Fibroblast of lung (primary cell): ENCODE measurements around the gene DARS1. TPM values are rescaled to one million over a fixed set of nuclear protein-coding genes. Genes with fewer than 3 reads are reported as not detected.

Experiments
- DNase-seq, 2 donors: peaks; one replicate each; pipeline versions ENCODE4 v3.0.0 to v3.0.0-alpha.2; 2010; ENCODE audit warnings: low read depth in 2 of 2
- H2AFZ ChIP-seq: 2 replicates; pipeline ENCODE4 v1.5.1; 2012; ENCODE audit warnings: low read length, control low read depth, inconsistent platforms
- H3K27ac ChIP-seq: 2 replicates; pipeline ENCODE4 v1.5.1; 2011; ENCODE audit warnings: low read length, control low read depth; ENCODE audit not compliant: insufficient read depth
- H3K27me3 ChIP-seq: 2 replicates; pipeline ENCODE4 v1.5.1; 2011; ENCODE audit warnings: mild to moderate bottlenecking, low read length; ENCODE audit not compliant: control insufficient read depth, insufficient read depth
- H3K36me3 ChIP-seq: 2 replicates; pipeline ENCODE4 v1.5.1; 2011; ENCODE audit warnings: low read length; ENCODE audit not compliant: control insufficient read depth, insufficient read depth
- H3K4me1 ChIP-seq: 2 replicates; pipeline ENCODE4 v1.5.1; 2011; ENCODE audit warnings: low read length; ENCODE audit not compliant: control insufficient read depth, insufficient read depth; ENCODE audit errors: extremely low read depth
- H3K4me2 ChIP-seq: 2 replicates; pipeline ENCODE4 v1.5.1; 2011; ENCODE audit warnings: low read length, control low read depth; ENCODE audit not compliant: insufficient read depth; ENCODE audit errors: extremely low read depth
- H3K4me3 ChIP-seq, 4 experiments: fragments of 200-600 bp in 1 of 4; sonication (generic) in 1 of 4; replicated peaks in 1 of 4; 2 replicates each; pipeline ENCODE4 v1.5.1; 2011 to 2016; ENCODE audit warnings: low read length in 4 of 4, low read depth in 3 of 4, mild to moderate bottlenecking in 3 of 4, control low read depth in 2 of 4, inconsistent platforms in 1 of 4, mixed read lengths in 1 of 4; ENCODE audit not compliant: insufficient read depth in 1 of 4; ENCODE audit errors: control extremely low read depth in 1 of 4
- H3K79me2 ChIP-seq: 2 replicates; pipeline ENCODE4 v1.5.1; 2012; ENCODE audit warnings: mild to moderate bottlenecking, low read length, inconsistent platforms; ENCODE audit not compliant: control insufficient read depth, insufficient read depth
- H3K9ac ChIP-seq: 2 replicates; pipeline ENCODE4 v1.5.1; 2011; ENCODE audit warnings: mild to moderate bottlenecking, low read length, control low read depth; ENCODE audit not compliant: insufficient read depth
- H3K9me3 ChIP-seq: 2 replicates; pipeline ENCODE4 v1.5.1; 2012; ENCODE audit warnings: low read depth, low read length; ENCODE audit not compliant: control insufficient read depth, insufficient read depth
- H4K20me1 ChIP-seq: 2 replicates; pipeline ENCODE4 v1.5.1; 2011; ENCODE audit warnings: low read length; ENCODE audit not compliant: control insufficient read depth, insufficient read depth; ENCODE audit errors: extremely low read depth
- EZH2 ChIP-seq: IDR thresholded peaks from 2 replicates; pipeline ENCODE4 v1.5.1; 2012; ENCODE audit warnings: low read length, control low read depth, mild to moderate bottlenecking; ENCODE audit errors: missing control alignments
- polyA plus RNA-seq, 2 donors: library from polyadenylated mRNA; depleted of rRNA in 1 of 2; stranded (reverse) in 1 of 2; unstranded in 1 of 2; fragments of >200 nt; gene quantifications; 2 replicates each; pipeline ENCODE4 v1.2.1, GENCODE V29; 2011 to 2012; ENCODE audit warnings: missing spikeins in 1 of 2
- total RNA-seq: library from RNA; depleted of rRNA; stranded (reverse); fragments of >200 nt; gene quantifications from 2 replicates; pipeline ENCODE4 v1.2.1, GENCODE V29; 2014
- TF ChIP-seq, protein P1 (sequence below), 2 donors: IDR thresholded peaks in 1 of 2; conservative IDR thresholded peaks in 1 of 2; 1 replicate in 1 of 2; 2 replicates in 1 of 2; pipeline ENCODE4 v1.5.1; 2011 to 2012; ENCODE audit warnings: low read length in 2 of 2, control low read depth in 1 of 2, inconsistent platforms in 1 of 2, low read depth in 1 of 2, mild to moderate bottlenecking in 1 of 2

The DARS1 gene
- total and polyA plus RNA-seq, 2 donors (not counting 1 experiment from before 2014, with no cell fraction given), result 75.5 to 110 TPM

- Histone ChIP-seq H3K27me3 (no peaks in the 10 kb centered on the region), H3K4me2 (no peak overlapping the region), H2AFZ (no peak overlapping the region), H3K4me3 (no peak overlapping the region), H3K79me2 (no peaks in the 10 kb centered on the region), H4K20me1 (no peaks in the 10 kb centered on the region), H3K27ac (no peak overlapping the region), H3K4me1 (no peaks in the 10 kb centered on the region), H3K9ac (no peak overlapping the region), H3K9me3 (no peaks in the 10 kb centered on the region), H3K36me3 (no peaks in the 10 kb centered on the region)
- no peak for TF ChIP-seq EZH2
- TF ChIP-seq, protein P1, sequence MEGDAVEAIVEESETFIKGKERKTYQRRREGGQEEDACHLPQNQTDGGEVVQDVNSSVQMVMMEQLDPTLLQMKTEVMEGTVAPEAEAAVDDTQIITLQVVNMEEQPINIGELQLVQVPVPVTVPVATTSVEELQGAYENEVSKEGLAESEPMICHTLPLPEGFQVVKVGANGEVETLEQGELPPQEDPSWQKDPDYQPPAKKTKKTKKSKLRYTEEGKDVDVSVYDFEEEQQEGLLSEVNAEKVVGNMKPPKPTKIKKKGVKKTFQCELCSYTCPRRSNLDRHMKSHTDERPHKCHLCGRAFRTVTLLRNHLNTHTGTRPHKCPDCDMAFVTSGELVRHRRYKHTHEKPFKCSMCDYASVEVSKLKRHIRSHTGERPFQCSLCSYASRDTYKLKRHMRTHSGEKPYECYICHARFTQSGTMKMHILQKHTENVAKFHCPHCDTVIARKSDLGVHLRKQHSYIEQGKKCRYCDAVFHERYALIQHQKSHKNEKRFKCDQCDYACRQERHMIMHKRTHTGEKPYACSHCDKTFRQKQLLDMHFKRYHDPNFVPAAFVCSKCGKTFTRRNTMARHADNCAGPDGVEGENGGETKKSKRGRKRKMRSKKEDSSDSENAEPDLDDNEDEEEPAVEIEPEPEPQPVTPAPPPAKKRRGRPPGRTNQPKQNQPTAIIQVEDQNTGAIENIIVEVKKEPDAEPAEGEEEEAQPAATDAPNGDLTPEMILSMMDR (conservative IDR thresholded peaks at IDR 0.05 in 1 of 2, IDR thresholded peaks at IDR 0.05 in 1 of 2; ENCODE audit: low read depth in 1 of 2, low read length in 2 of 2), result no peak
- no peak for DNase-seq
Observed at GRCh38 chr2:135899567-135899966, 85.9 kb downstream of the DARS1 start.

GRCh38 chr2:135898234-135898786, 87.1 kb downstream of the DARS1 start:
- no peaks in the 10 kb centered on the region for H3K27me3 ChIP-seq
- H3K27ac ChIP-seq, result no peak overlapping the region
- no peaks in the 10 kb centered on the region for H3K4me1 ChIP-seq
- H2AFZ ChIP-seq, result no peak overlapping the region
- no peaks in the 10 kb centered on the region for H3K9me3 ChIP-seq
- H3K79me2 ChIP-seq, result no peaks in the 10 kb centered on the region
- TF ChIP-seq, protein P1 (conservative IDR thresholded peaks at IDR 0.05 in 1 of 2, IDR thresholded peaks at IDR 0.05 in 1 of 2; ENCODE audit: low read depth in 1 of 2, low read length in 2 of 2), result no peak
- TF ChIP-seq EZH2, result no peak
- no peak overlapping the region for H3K4me3 ChIP-seq
- H3K9ac ChIP-seq, result no peak overlapping the region
- H4K20me1 ChIP-seq, result no peaks in the 10 kb centered on the region
- H3K4me2 ChIP-seq, result no peak overlapping the region
- H3K36me3 ChIP-seq, result no peaks in the 10 kb centered on the region
- DNase-seq, result no peak

DNA sequence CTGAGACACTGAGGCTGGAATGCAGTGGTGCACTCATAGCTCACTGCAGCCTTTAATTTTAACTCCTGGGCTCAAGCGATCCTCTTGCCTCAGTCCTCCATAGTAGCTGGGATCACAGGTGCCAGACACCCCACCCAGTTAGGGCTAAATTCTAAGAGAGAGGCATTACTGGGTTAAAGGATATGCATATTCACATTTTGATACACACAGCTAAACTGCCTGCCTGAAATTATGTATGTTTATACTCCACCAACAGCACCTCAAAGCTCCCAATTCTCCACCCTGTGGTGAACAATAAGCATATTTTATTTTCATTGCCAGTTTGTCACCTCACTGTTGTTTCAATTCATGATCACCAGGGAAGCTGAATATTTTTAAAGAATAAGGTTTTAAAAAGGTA, 90.5 kb downstream of the DARS1 start:
- no peaks in the 10 kb centered on the region for H3K79me2 ChIP-seq
- H3K27ac ChIP-seq, result no peak overlapping the region
- no peak overlapping the region for H2AFZ ChIP-seq
- no peak overlapping the region for H3K4me2 ChIP-seq
- H3K36me3 ChIP-seq, result no peaks in the 10 kb centered on the region
- H3K4me1 ChIP-seq, result no peaks in the 10 kb centered on the region
- no peak overlapping the region for H3K9ac ChIP-seq
- DNase-seq, result no peak
- no peak overlapping the region for H3K4me3 ChIP-seq
- H3K9me3 ChIP-seq, result no peaks in the 10 kb centered on the region
- no peaks in the 10 kb centered on the region for H3K27me3 ChIP-seq
- H4K20me1 ChIP-seq, result no peaks in the 10 kb centered on the region
- no peak for TF ChIP-seq EZH2
- TF ChIP-seq, protein P1 (conservative IDR thresholded peaks at IDR 0.05 in 1 of 2, IDR thresholded peaks at IDR 0.05 in 1 of 2; ENCODE audit: low read depth in 1 of 2, low read length in 2 of 2), result no peak
